GM19351 (cell line): ENCODE measurements around the gene POPDC2.
"Not testable (repeated sequence)": the region's sequence is repeated elsewhere in the genome, so short reads cannot be mapped to it uniquely, and the experiment has no call there.

Experiments
- ATAC-seq: cut with Tn5 transposase; IDR thresholded peaks from one replicate; pipeline ENCODE4 v1.9.1; 2021; ENCODE audit warnings: mild to moderate bottlenecking, moderate library complexity; ENCODE audit not compliant: unreplicated experiment

Gene POPDC2

GRCh38 chr3:119660474-119661440 lies at the start of gene POPDC2:
Gene POPDC2 (minus strand): TSS chr3:119660589. CDS start chr3:119660423, 166 bp downstream.
- ATAC-seq = no peak

- ATAC-seq = no peak
Measured at GRCh38 chr3:119703820-119704531, 43.6 kb upstream of the POPDC2 start.

GRCh38 chr3:119702530-119703527 lies 42.4 kb upstream of the POPDC2 start, which contains the start of gene CFAP91:
Gene CFAP91 (plus strand): TSS chr3:119703022. CDS start chr3:119703099, 77 bp downstream.
- ATAC-seq = peak; percentile 91

- peak; percentile 5 for ATAC-seq
Measured at GRCh38 chr3:119700920-119701734, 40.7 kb upstream of the POPDC2 start.

GRCh38 chr3:119700269-119700919 lies 40.0 kb upstream of the POPDC2 start:
- ATAC-seq = peak; percentile 29

- peak; percentile 46 for ATAC-seq
Measured at GRCh38 chr3:119697394-119697793, 37.0 kb upstream of the POPDC2 start.

GRCh38 chr3:119695480-119695879 lies 35.1 kb upstream of the POPDC2 start:
- no peak for ATAC-seq

- ATAC-seq = no peak
Measured at GRCh38 chr3:119690043-119690656, 29.8 kb upstream of the POPDC2 start.

- ATAC-seq = no peak
Measured at GRCh38 chr3:119683421-119683820, 23.0 kb upstream of the POPDC2 start.

- peak; percentile 32 for ATAC-seq
Measured at GRCh38 chr3:119681279-119681678, 20.9 kb upstream of the POPDC2 start.

GRCh38 chr3:119679874-119680273 lies 19.5 kb upstream of the POPDC2 start:
- no peak for ATAC-seq

GRCh38 chr3:119678209-119678608 lies 17.8 kb upstream of the POPDC2 start:
- ATAC-seq = not testable (repeated sequence)

- peak; percentile 0 for ATAC-seq
Measured at GRCh38 chr3:119677641-119677934, 17.2 kb upstream of the POPDC2 start.

- ATAC-seq = peak; percentile 85
Measured at GRCh38 chr3:119676771-119677640, 16.6 kb upstream of the POPDC2 start, which contains the start of gene COX17. Gene COX17 (minus strand): TSS chr3:119677406. CDS start chr3:119677310, 96 bp downstream.

GRCh38 chr3:119676020-119676419 lies 15.6 kb upstream of the POPDC2 start:
- ATAC-seq = no peak

- no peak for ATAC-seq
Measured at GRCh38 chr3:119675188-119675874, 14.9 kb upstream of the POPDC2 start.

- no peak for ATAC-seq
Measured at GRCh38 chr3:119673875-119674274, 13.5 kb upstream of the POPDC2 start.
